ENCODE results near the gene MMS19. TPM values are rescaled to one million over a fixed set of nuclear protein-coding genes. Genes with fewer than 3 reads are reported as not detected.
"Not testable (repeated sequence)": the region's sequence is repeated elsewhere in the genome, so short reads cannot be mapped to it uniquely, and the experiment has no call there.

MMS19 gene
- total RNA-seq, 1 donor from 2014 or later, result 93.2 TPM

DNA sequence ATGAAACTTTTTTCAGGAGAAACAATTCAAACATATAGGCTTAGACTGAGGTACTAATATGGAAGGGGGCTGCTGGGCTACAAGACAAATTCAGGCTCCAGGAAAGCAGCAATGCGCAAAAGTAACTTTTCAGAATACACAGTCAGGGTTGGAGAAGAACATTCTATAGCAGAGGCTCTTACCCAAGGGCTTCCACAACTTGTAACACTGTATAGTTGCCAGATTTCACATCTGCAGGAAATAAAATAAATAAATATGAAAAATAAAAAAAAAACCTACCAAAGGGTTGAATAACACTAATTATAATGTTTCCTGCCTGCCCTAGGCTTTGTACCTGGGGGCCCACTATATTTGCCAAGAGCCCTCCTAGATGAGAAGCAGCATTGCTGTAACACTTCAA is 14.3 kb downstream of the MMS19 start:
- DNase-seq (ENCODE audit: low spot score), result no peak
- H3K4me3 Mint-ChIP-seq, result no peak overlapping the region
- H3K27ac Mint-ChIP-seq, result no peak overlapping the region
- no peaks in the 10 kb centered on the region for H3K4me1 Mint-ChIP-seq (ENCODE audit: low read depth)
- peaks cover 32% of the 10 kb centered on the region for H3K36me3 Mint-ChIP-seq (ENCODE audit: low read depth)
- peaks cover 2% of the 10 kb centered on the region for H3K27me3 Mint-ChIP-seq (ENCODE audit: insufficient read depth)
- intact Hi-C loops (cut with micrococcal nuclease), result no loop called here
- H3K9me3 Mint-ChIP-seq, result no peaks in the 10 kb centered on the region

DNA sequence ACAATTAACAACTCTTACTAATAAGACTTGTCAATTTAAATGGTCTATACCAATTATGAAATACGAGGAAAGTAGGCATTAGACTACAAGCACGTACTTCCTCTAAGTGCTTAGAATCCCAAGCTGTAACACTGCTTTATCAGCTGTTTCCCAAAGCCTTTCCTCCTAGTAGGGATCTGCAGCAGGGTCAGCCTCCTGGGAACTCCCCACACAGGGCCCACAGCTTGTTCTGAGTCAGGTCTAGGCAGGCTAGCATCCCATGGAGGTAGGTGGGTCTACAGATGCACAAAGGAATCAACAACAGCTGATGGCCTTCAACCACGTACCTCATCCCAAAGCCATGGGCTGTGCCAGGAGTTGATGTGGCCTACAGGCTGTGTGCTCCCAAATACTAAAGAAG is 14.7 kb downstream of the MMS19 start:
- H3K27ac Mint-ChIP-seq, result no peak overlapping the region
- H3K4me1 Mint-ChIP-seq (ENCODE audit: low read depth), result no peaks in the 10 kb centered on the region
- peaks cover 2% of the 10 kb centered on the region for H3K27me3 Mint-ChIP-seq (ENCODE audit: insufficient read depth)
- no peaks in the 10 kb centered on the region for H3K9me3 Mint-ChIP-seq
- no peak overlapping the region for H3K4me3 Mint-ChIP-seq
- peaks cover 32% of the 10 kb centered on the region for H3K36me3 Mint-ChIP-seq (ENCODE audit: low read depth)
- intact Hi-C loops (cut with micrococcal nuclease), result no loop called here
- DNase-seq (ENCODE audit: low spot score), result no peak

DNA sequence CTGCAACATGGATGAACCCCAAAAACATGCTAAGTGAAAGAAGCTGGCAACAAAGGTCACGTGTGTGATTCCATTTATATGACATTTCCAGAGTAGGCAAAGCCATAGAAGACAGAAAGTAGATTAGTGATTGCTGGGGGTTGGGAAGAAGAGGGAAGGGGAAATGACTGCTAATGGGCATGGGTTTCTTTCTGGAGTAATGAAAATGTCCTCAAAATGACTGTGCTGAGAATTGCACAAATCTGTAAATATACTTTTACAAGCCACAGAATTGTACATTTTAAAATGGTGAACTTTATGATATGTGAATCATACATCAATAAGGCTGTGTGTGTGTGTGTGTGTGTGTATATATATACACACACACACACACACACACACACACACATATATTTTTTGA is 15.8 kb downstream of the MMS19 start:
- H3K27ac Mint-ChIP-seq, result no peak overlapping the region
- no peaks in the 10 kb centered on the region for H3K4me1 Mint-ChIP-seq (ENCODE audit: low read depth)
- intact Hi-C loops (cut with micrococcal nuclease), result no loop called here
- no peak overlapping the region for H3K4me3 Mint-ChIP-seq
- no peaks in the 10 kb centered on the region for H3K9me3 Mint-ChIP-seq
- peaks cover 2% of the 10 kb centered on the region for H3K27me3 Mint-ChIP-seq (ENCODE audit: insufficient read depth)
- no peak for DNase-seq (ENCODE audit: low spot score)
- H3K36me3 Mint-ChIP-seq (ENCODE audit: low read depth), result peaks cover 38% of the 10 kb centered on the region

DNA sequence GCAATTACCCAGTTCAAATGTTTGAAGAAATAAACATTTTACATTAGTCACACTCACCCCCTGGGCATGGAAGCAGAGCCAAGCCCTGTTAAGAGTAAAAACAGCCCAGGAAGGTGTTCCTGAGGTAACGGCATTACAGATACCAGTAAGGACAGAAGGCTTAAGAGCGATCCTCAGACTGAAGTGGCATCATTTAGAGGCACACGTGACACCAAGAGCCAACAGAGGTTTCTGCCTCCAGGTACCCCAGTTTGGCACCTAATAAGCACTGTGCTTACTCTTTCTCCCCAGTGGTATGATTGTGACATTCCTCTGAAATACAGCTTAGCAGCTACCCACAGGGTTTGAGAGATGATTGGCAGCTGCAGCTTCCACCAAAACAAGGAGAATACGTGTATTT is 17.2 kb downstream of the MMS19 start:
- Mint-ChIP-seq H3K4me1 (ENCODE audit: low read depth) (peaks cover 2% of the 10 kb centered on the region), H3K9me3 (no peaks in the 10 kb centered on the region), H3K27ac (no peak overlapping the region), H3K27me3 (ENCODE audit: insufficient read depth) (peaks cover 2% of the 10 kb centered on the region), H3K4me3 (no peak overlapping the region), H3K36me3 (ENCODE audit: low read depth) (peaks cover 42% of the 10 kb centered on the region)
- intact Hi-C loops (cut with micrococcal nuclease), result no loop called here
- DNase-seq (ENCODE audit: low spot score), result no peak

DNA sequence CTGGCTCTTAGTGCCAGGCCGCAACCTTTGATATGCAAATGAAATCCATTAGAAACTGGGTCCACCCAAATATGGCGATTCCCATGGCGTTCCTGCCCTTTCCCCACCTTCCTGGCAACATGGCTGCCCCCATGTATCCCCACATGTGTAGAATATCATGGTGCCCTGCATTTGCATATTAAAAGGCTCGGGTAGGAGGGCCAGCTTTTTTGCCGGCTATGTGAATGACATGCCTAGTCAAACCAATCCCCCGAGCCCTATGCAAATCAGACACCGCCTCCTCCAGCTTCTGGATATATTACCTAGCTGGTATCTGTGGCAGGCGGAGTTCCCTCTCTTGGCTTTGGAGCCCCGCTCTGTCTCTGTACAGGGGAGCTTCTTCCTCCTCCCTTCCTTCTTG is 18.3 kb downstream of the MMS19 start:
- Mint-ChIP-seq H3K9me3 (no peaks in the 10 kb centered on the region), H3K27ac (no peak overlapping the region), H3K4me3 (no peak overlapping the region), H3K4me1 (ENCODE audit: low read depth) (peaks cover 6% of the 10 kb centered on the region), H3K36me3 (ENCODE audit: low read depth) (peaks cover 44% of the 10 kb centered on the region), H3K27me3 (ENCODE audit: insufficient read depth) (peaks cover 2% of the 10 kb centered on the region)
- DNase-seq (ENCODE audit: low spot score), result no peak
- intact Hi-C loops (cut with micrococcal nuclease), result no loop called here

DNA sequence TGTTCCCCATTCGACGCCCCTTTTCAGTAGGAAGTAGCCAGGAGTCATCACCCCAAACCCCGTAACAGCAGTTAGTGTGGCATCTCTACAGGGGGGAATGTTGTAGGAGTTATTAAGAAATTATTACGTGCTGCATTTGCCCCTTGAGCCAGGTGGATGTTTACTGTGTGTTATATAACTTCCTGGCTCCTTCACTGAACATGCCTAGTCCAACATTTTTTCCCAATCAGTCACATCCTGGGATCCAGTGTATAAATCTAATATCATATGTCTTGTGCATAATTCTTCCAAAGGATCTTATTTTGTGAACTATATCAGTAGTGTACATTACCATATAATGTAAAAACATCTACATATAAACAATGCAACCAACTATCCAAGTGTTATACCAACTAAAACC is 18.8 kb downstream of the MMS19 start:
- intact Hi-C loops (cut with micrococcal nuclease), result not testable (repeated sequence)
- peaks cover 46% of the 10 kb centered on the region for H3K36me3 Mint-ChIP-seq (ENCODE audit: low read depth)

DNA sequence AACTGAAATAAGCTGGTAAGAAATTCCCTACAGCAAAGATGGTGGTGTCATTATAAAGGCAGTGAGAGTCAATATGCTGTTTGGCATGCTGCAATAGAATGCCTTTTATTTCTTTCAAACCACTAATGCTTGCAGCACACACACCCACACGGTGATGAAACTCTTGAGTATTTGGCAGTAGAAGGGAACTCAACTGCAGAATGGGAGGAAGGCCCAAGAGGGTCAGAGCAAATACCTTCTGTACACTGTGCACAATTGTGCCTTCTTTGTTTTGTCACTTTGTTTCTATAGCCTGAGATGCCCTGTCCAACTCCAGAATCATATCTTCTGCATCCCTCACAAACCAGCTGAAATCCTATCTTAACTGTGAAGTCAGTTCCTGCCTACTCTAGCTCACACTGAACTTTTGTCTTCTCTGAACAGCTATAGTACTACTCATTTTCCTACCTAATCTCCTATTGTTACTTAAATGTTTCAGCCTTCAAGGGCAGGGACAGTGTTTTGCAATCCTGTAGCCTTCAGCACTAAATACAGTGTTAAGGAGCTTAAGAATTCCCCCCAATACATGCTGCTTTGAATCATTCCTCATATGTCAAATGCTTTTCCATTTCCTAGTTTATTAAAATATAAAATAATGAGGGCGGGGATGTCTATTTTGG is 22.2 kb downstream of the MMS19 start:
- Mint-ChIP-seq H3K4me1 (ENCODE audit: low read depth) (peaks cover 6% of the 10 kb centered on the region), H3K9me3 (no peaks in the 10 kb centered on the region), H3K27ac (no peak overlapping the region), H3K4me3 (no peak overlapping the region), H3K27me3 (ENCODE audit: insufficient read depth) (peaks cover 2% of the 10 kb centered on the region), H3K36me3 (ENCODE audit: low read depth) (peaks cover 55% of the 10 kb centered on the region)
- intact Hi-C loops (cut with micrococcal nuclease), result no loop called here
- no peak for DNase-seq (ENCODE audit: low spot score)

More for the DNA sequence above, 18.8 kb downstream of the MMS19 start:
- not testable (repeated sequence) for H3K4me3 Mint-ChIP-seq; H3K27me3 Mint-ChIP-seq (ENCODE audit: insufficient read depth); DNase-seq (ENCODE audit: low spot score); H3K4me1 Mint-ChIP-seq (ENCODE audit: low read depth); H3K9me3 Mint-ChIP-seq; H3K27ac Mint-ChIP-seq

DNA sequence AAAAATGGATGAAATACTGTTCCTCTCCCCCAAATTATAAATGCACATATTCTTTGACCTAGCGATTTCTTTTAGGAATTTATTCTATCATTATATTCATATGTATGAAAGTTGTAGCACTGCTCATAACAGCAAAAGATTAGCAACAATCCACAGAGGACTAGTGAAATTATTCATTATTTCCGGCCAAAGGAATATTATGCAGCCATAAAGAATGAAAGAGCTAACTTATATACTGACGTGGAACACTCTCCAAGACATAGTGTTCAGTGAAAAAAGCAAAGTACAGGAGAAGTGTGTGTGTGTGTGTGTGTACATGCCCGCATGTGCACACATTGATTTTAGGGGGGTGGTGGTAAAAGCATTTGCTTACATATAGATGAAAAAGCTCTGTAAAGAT is 23.3 kb downstream of the MMS19 start:
- Mint-ChIP-seq H3K36me3 (ENCODE audit: low read depth) (peaks cover 52% of the 10 kb centered on the region), H3K9me3 (no peaks in the 10 kb centered on the region), H3K4me1 (ENCODE audit: low read depth) (peaks cover 6% of the 10 kb centered on the region), H3K27me3 (ENCODE audit: insufficient read depth) (no peaks in the 10 kb centered on the region), H3K27ac (no peak overlapping the region), H3K4me3 (no peak overlapping the region)
- intact Hi-C loops (cut with micrococcal nuclease), result no loop called here
- DNase-seq (ENCODE audit: low spot score), result no peak

DNA sequence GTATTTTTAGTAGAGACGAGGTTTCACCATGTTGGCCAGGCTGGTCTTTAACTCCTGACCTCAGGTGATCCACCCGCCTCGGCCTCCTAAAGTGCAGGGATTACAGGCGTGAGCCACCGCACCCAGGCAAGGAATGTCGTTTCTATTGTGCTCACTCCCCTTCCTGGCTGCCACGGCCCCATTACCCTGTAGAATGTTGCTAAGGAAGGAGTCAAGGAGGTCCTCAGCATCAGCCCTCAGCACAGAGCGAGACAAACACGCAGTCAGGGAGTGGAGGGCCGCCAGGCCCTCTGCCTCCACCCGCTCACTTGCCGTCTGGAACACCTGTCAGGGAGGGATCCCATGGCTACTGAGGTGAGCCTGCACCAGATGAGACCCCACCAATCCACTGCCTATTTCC is 29.4 kb downstream of the MMS19 start:
- DNase-seq (ENCODE audit: low spot score); H3K9me3 Mint-ChIP-seq; H3K4me3 Mint-ChIP-seq; H3K4me1 Mint-ChIP-seq (ENCODE audit: low read depth); H3K27me3 Mint-ChIP-seq (ENCODE audit: insufficient read depth); intact Hi-C loops (cut with micrococcal nuclease); H3K27ac Mint-ChIP-seq: not testable (repeated sequence)
- H3K36me3 Mint-ChIP-seq (ENCODE audit: low read depth), result peaks cover 38% of the 10 kb centered on the region

DNA sequence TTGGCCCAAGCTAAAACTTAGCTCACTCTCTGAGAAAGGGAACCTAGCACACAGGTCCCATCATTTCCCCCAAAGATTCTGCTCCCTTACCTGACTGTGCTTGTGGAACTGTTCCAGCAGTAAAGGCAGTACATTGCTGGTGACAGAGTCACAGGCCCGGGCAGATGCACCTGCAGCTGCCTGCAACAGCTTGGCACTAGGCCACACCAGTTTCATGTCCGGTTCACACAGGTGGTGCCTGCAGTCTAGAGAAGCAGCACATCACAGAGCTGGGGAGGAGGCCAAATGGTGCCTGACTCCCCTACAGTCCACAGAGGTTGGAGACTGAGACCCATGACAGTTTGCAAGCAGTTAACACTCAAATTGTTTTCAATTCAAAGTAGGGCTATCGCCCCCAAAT is 30.1 kb downstream of the MMS19 start:
- no peak overlapping the region for H3K4me3 Mint-ChIP-seq
- intact Hi-C loops (cut with micrococcal nuclease), result no loop called here
- H3K27ac Mint-ChIP-seq, result no peak overlapping the region
- H3K36me3 Mint-ChIP-seq (ENCODE audit: low read depth), result peaks cover 36% of the 10 kb centered on the region
- DNase-seq (ENCODE audit: low spot score), result no peak
- no peaks in the 10 kb centered on the region for H3K4me1 Mint-ChIP-seq (ENCODE audit: low read depth)
- H3K27me3 Mint-ChIP-seq (ENCODE audit: insufficient read depth), result no peaks in the 10 kb centered on the region
- H3K9me3 Mint-ChIP-seq, result no peaks in the 10 kb centered on the region

DNA sequence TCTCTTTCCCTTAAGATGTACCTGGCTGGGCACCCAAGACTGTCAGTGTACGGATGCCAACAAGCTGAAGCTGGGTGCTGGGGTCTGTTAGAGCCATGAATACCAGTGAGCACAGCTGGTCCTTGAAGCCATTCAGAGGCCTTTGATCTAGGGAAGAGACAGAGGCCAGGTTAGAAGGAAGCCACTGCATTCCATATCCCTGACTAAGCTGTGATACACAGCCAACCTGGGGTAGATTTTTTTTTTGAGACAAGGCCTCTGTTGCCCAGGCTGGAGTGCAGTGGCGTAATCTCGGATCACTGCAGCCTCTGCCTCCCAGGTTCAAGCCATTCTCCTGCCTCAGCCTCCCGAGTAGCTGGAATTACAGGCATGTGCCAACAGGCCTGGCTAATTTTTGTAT is 31.5 kb downstream of the MMS19 start:
- no peak overlapping the region for H3K27ac Mint-ChIP-seq
- no peaks in the 10 kb centered on the region for H3K4me1 Mint-ChIP-seq (ENCODE audit: low read depth)
- H3K4me3 Mint-ChIP-seq, result no peak overlapping the region
- H3K36me3 Mint-ChIP-seq (ENCODE audit: low read depth), result peaks cover 38% of the 10 kb centered on the region
- H3K9me3 Mint-ChIP-seq, result no peaks in the 10 kb centered on the region
- intact Hi-C loops (cut with micrococcal nuclease), result no loop called here
- DNase-seq (ENCODE audit: low spot score), result no peak
- no peaks in the 10 kb centered on the region for H3K27me3 Mint-ChIP-seq (ENCODE audit: insufficient read depth)

DNA sequence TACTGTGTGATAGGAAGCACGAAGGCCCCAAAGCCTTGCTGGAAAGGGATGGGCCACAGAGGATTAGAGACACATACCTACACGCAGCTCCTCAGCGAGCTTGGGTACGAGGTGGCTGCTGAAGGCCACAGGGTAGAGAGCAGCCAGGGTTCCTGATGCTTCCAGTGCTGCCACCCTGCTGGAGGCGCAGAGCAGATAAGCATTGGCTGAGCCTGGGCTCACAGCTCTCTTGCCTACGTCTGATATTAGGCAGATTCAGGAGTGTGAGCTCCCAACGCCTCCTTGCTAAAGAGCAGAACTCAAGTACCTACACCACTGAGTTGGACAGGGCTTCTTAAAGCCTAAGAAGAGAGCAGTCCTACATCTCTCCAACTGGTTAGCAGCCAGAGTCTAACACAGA is 32.2 kb downstream of the MMS19 start:
- H3K4me1 Mint-ChIP-seq (ENCODE audit: low read depth), result no peaks in the 10 kb centered on the region
- no peak for DNase-seq (ENCODE audit: low spot score)
- H3K27ac Mint-ChIP-seq, result no peak overlapping the region
- intact Hi-C loops (cut with micrococcal nuclease), result no loop called here
- no peak overlapping the region for H3K4me3 Mint-ChIP-seq
- H3K36me3 Mint-ChIP-seq (ENCODE audit: low read depth), result peaks cover 37% of the 10 kb centered on the region
- H3K27me3 Mint-ChIP-seq (ENCODE audit: insufficient read depth), result no peaks in the 10 kb centered on the region
- no peaks in the 10 kb centered on the region for H3K9me3 Mint-ChIP-seq

DNA sequence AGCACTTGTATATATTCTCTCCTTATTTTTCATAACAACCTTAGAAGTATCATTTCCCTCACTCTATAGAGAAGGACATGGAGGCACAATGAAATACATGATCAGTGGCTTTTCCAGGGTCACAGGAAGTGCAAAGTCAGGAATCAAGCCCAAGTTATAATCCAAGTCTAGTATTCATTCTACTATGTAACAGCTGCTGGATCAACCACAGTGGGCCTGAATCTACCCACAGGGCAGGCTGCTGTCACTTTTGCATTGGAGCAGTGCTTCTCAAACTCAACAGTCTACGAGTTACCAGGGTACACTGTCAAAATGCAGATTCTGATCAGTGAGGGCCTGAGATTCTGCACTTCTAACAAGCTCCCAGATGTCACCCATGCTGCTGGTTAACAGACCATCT is 34.0 kb downstream of the MMS19 start:
- Mint-ChIP-seq H3K27ac (peak overlapping the region; percentile 47), H3K4me1 (ENCODE audit: low read depth) (no peaks in the 10 kb centered on the region), H3K4me3 (no peak overlapping the region), H3K9me3 (no peaks in the 10 kb centered on the region), H3K27me3 (ENCODE audit: insufficient read depth) (no peaks in the 10 kb centered on the region), H3K36me3 (ENCODE audit: low read depth) (peaks cover 39% of the 10 kb centered on the region)
- intact Hi-C loops (cut with micrococcal nuclease), result loop anchor here (5.0 kb wide), 1 partner anchor 57 kb away; no protein-coding TSS in a partner anchor
- DNase-seq (ENCODE audit: low spot score), result no peak

All from activated T-helper 1 cell treated with anti-CD3 and anti-CD28 coated beads, Interleukin-12 subunit alpha, Interleukin-12 subunit beta, Interleukin-2, Interleukin-4 antibody, amounts not matched to agents 30 ng/mL and 10 ng/mL and 1 ng/mL, durations not matched to agents 14 hours and 24 hours and 36 hours (primary cell).